HG03066 (cell line): ENCODE data around the gene TMEM132D.
"Not testable (repeated sequence)": the region's sequence is repeated elsewhere in the genome, so short reads cannot be mapped to it uniquely, and the experiment has no call there.

Experiments
- ATAC-seq: cut with Tn5 transposase; IDR thresholded peaks from one replicate; pipeline ENCODE4 v1.9.1; 2021; ENCODE audit warnings: low read depth; ENCODE audit not compliant: unreplicated experiment

Gene TMEM132D

DNA sequence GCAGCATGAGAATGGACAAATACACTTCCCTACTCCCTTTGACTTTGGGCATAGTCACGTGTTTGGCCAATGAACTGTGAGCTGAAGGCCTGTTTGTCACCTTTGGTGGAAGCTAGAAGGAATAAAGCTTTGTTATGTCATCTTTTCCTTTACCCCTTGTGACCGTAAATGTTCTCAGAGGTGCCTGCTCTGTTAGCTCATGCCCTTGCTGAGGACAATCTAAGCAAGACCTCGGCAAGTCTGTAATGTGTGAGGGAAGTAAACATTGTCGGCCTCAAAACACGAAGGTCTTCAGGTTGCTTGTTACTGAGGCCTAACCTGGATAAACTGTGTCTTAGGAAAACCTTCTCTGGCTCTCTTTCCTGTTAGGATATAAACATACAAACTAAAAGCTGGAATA is 354.2 kb downstream of the TMEM132D start:
- no peak for ATAC-seq

GRCh38 chr12:129549020-129549419 is 354.8 kb downstream of the TMEM132D start:
- ATAC-seq: not testable (repeated sequence)

DNA sequence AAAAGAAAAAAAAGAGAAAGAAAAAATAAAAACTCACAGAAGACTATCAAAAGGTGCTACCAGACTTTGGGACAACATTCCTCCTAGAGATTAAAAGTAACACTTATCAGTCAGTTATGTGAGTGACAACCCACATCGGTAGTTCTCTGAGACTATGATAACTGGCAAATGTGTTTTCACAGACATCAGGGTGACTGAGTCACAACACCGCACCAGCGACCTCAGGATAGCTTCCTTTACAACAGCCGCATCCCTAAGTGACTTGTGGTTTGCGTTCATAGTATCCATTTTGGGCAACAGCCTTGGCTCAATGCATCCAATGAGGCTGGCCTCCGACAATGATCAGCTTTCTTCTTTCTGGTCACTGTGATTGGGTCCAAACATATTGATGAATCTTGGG is 359.1 kb downstream of the TMEM132D start:
- ATAC-seq: no peak

DNA sequence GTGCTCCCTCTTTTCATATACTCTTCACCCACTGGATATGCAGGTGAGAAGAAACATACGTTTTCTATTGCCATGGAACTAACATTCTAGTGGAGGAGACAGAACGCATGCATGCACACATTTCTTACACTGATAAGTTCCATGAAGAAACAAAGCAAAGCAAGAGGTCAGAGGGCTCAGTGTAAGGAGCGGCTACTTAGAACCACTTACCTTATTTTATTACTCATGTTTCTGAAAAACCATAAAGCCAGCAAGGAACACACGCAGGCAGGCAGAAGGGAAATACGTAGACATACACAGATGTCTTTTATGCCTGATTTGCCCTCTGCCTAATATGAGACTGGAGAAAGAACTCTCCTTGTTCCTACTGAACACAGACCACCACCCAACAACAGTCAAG is 362.9 kb downstream of the TMEM132D start:
- no peak for ATAC-seq

GRCh38 chr12:129540249-129540648 is 363.6 kb downstream of the TMEM132D start:
- ATAC-seq: no peak

GRCh38 chr12:129538724-129539335 is 365.0 kb downstream of the TMEM132D start:
- not testable (repeated sequence) for ATAC-seq

- no peak for ATAC-seq
Observed at GRCh38 chr12:129538137-129538536, 365.7 kb downstream of the TMEM132D start.

DNA sequence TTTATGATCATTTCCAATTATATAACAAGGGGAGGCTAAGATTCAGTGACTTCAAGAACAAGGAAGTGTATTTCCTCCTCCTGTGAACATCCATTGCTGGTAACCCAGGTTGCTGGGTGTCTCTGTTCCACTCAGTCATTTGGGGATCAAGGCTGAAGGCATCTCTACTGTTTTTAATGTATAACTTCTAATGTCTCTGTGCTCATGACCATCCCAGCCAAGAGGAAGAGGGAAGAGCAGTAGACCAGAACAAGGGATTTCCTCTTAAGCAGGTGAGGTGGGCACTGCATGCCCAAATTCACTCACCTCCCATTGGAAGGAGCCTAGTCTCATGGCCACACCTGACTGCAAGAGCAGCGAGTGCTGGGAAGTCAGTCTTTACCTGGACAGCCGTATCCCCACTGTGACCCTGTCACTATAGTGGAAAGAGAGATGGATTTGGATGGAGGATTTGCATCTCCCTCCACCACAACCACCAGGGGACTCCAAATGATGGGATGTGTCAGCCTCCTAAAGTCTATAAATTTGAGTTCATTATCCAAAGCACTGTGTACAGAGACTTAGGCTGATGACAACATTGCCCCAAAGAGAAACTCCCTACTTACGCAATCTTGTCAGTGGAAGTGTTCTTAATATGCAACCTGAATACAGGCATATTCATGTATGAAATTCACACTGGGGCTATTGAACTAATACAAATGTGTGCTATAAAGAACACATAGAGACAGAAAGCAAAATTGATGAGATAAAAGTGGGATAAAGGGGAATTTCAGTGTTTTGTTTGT is 368.7 kb downstream of the TMEM132D start:
- no peak for ATAC-seq

GRCh38 chr12:129532707-129533499 is 370.9 kb downstream of the TMEM132D start:
- no peak for ATAC-seq

DNA sequence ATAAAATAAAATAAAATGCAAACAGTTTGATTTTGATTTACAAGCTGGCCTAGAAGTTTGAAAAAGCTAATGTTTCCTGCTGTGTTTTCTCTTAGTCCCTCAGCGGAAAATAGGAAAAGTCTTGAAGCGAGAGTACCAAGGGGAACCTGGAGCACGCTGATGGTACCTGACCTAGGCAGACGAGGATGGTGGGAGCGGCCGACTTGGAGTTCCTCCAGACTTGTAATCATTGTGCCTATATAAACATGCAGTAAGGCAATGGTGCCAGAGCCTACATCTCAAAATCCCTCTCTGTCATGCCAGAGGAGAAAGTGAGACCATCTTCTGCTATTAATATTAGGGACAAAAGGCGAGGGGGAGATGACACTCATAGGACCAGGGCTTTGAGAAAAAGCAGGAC is 371.7 kb downstream of the TMEM132D start:
- no peak for ATAC-seq

DNA sequence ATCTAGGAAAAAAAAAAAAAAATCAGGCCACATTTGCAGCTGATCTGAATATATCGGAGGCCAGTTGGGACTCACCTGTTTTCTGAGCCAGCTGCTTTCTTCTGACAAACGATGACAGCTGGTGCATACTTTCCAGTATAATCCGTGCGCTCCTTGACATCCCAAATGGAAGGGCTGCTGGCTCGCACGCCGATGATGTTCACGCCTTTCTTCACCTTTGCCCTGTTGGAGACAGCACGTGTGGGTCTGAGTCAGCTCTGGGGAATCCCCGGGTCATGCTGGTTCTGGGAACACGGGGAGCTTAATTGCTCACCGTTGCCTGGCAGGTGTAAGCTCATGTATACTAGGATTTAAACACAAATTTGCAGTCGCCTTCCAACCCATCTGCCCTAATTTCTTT is 372.8 kb downstream of the TMEM132D start:
- ATAC-seq: no peak

- ATAC-seq: no peak
Observed at GRCh38 chr12:129530517-129530916, 373.3 kb downstream of the TMEM132D start.

GRCh38 chr12:129527506-129527905 is 376.3 kb downstream of the TMEM132D start:
- no peak for ATAC-seq

DNA sequence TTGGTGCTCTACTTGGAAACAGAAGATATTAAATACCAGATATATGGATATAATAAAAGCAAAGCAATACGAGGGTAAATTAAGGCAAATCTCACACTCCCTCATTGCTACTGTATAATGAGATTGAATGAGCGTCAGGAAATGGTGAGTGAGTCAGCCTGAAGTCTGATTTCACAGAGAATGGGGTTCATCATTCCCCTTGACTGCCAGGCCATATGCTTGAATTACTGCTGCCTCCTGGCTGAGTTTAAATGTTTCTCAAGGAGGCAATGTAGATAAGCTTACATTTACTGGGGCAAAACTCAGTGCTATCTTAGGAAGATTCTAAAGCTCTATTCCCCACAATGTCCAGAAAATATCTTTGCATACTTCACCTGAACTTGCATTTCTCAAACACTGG is 380.2 kb downstream of the TMEM132D start:
- ATAC-seq: no peak

DNA sequence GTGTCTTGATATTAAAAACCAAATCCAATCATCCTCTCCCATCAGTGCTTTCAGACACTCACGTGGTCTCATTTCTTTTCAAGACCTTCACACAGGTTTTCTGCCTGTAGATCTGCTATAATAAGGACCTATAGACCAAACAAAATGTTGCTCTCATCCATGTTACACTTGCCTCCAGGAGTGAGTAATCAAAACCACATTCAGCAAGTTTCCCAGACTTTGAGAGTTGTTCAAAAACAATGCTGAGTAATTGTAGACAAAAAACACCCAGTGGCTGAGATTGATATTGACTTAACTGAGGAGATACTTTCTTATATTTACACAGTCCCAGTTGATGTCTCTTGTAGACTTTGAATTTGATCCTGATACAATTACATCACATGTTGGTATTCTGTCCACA is 383.1 kb downstream of the TMEM132D start:
- no peak for ATAC-seq

DNA sequence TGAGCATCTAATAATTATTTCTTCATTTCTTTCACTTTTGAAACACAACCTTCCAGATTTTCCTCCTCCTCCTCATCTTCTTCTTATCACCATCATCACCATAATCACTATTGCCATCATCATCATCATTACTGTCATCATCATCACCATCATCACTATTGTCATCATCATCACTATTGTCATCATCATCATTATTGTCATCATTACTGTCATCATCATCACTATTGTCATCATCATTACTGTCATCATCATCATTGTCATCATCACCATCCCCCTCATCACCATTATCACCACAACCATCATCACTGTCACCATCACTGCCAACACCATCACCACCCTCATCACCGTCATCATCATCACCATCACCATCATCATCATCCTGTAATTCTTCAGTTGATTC is 400.0 kb downstream of the TMEM132D start:
- no peak for ATAC-seq

GRCh38 chr12:129496226-129496625 is 407.6 kb downstream of the TMEM132D start:
- no peak for ATAC-seq

DNA sequence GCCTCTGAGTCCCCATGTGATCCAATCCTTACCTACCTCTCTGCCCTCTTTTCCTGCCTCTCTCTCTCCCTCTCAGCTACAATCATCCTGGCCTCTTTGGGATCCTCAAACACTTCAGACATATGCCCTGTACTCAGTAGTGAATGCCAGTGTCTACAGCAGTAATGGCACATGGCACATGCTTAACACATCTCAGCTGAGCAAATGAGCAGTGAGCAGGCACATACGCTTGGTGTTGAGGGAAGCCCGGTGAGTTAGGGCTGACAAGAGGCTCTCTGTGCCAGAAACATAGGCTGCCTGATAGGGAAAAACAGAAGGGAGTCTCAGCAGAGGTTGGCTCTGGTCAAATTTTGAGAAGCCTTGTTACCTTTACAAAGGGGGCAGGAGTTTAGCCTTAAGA is 409.1 kb downstream of the TMEM132D start:
- no peak for ATAC-seq

- ATAC-seq: no peak
Observed at GRCh38 chr12:129494260-129494659, 409.6 kb downstream of the TMEM132D start.

- ATAC-seq: no peak
Observed at GRCh38 chr12:129489100-129489676, 414.6 kb downstream of the TMEM132D start.

DNA sequence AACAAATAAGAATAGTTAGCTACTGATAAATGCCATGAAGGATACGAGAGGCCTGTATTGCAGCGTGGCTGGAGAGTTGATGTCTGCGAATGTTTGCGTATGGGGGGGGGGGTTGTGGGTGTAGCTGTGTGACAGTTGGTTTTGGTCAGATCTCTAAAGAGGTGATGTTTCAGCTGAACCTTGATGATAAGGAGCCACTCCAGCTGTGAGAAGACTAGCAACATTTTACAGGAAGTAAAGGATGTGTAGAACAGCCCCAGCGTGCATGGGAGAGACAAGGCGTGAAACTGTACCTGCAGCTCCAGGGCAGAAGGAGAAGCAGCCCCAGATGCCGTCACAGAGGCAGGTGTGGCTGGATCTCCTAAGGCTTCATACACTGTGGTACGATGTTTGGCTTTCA is 416.9 kb downstream of the TMEM132D start:
- ATAC-seq: no peak
